Neural progenitor cell (in vitro differentiated cells): ENCODE results near the gene ADARB2. TPM values are rescaled to one million over a fixed set of nuclear protein-coding genes. Genes with fewer than 3 reads are reported as not detected.
"Not testable (repeated sequence)": the region's sequence is repeated elsewhere in the genome, so short reads cannot be mapped to it uniquely, and the experiment has no call there.

Experiments used
- DNase-seq: peaks from one replicate; pipeline ENCODE4 v3.0.0-alpha.2; 2016; ENCODE audit warnings: low spot score
- H2AFZ ChIP-seq: fragments of 200-600 bp; sonication (generic); replicated peaks from 2 replicates; pipeline ENCODE4 v1.6.1; 2016; ENCODE audit warnings: antibody characterized with exemption
- H3F3A ChIP-seq: fragments of 200-600 bp; sonication (generic); 2 replicates; pipeline ENCODE4 v1.6.1; 2016; ENCODE audit warnings: antibody characterized with exemption, low read depth
- H3K27ac ChIP-seq: fragments of 200-600 bp; sonication (generic); 2 replicates; pipeline ENCODE4 v1.5.1; 2016; ENCODE audit warnings: mild to moderate bottlenecking
- H3K27me3 ChIP-seq: fragments of 200-600 bp; sonication (generic); 2 replicates; pipeline ENCODE4 v1.6.1; 2016; ENCODE audit warnings: mild to moderate bottlenecking, moderate library complexity
- H3K36me3 ChIP-seq: fragments of 200-600 bp; sonication (generic); 2 replicates; pipeline ENCODE4 v1.5.1; 2016
- H3K4me1 ChIP-seq: fragments of 200-600 bp; sonication (generic); 2 replicates; pipeline ENCODE4 v1.6.1; 2016; ENCODE audit warnings: mixed run types
- H3K4me2 ChIP-seq: fragments of 200-600 bp; sonication (generic); 2 replicates; pipeline ENCODE4 v1.6.1; 2016
- H3K4me3 ChIP-seq: fragments of 200-600 bp; sonication (generic); 2 replicates; pipeline ENCODE4 v1.5.1; 2016
- H3K79me2 ChIP-seq: fragments of 200-600 bp; sonication (generic); 2 replicates; pipeline ENCODE4 v1.6.1; 2016; ENCODE audit warnings: low read depth
- H3K9ac ChIP-seq: fragments of 200-600 bp; sonication (generic); 2 replicates; pipeline ENCODE4 v1.6.1; 2016
- H3K9me3 ChIP-seq: fragments of 200-600 bp; sonication (generic); 2 replicates; pipeline ENCODE4 v1.5.1; 2016; ENCODE audit warnings: low read depth
- H4K20me1 ChIP-seq: fragments of 200-600 bp; sonication (generic); 2 replicates; pipeline ENCODE4 v1.6.1; 2016; ENCODE audit warnings: low read depth
- H3K27ac Mint-ChIP-seq: 3 replicates; pipeline ENCODE4 v1.8.0; 2021; ENCODE audit warnings: mixed read lengths
- H3K27me3 Mint-ChIP-seq: 2 replicates; pipeline ENCODE4 v1.8.0; 2022; ENCODE audit warnings: low read depth, mild to moderate bottlenecking, inconsistent platforms, moderate library complexity, mixed read lengths; ENCODE audit not compliant: insufficient read depth
- H3K36me3 Mint-ChIP-seq: 3 replicates; pipeline ENCODE4 v1.8.0; 2021; ENCODE audit warnings: mixed read lengths
- H3K4me1 Mint-ChIP-seq: 3 replicates; pipeline ENCODE4 v1.8.0; 2021; ENCODE audit warnings: mixed read lengths
- H3K4me3 Mint-ChIP-seq: 3 replicates; pipeline ENCODE4 v1.8.0; 2021; ENCODE audit warnings: mild to moderate bottlenecking, moderate library complexity, mixed read lengths
- H3K9me3 Mint-ChIP-seq: 3 replicates; pipeline ENCODE4 v1.8.0; 2020; ENCODE audit warnings: mixed read lengths
- CTCF ChIP-seq: fragments of 200-600 bp; sonication (generic); IDR thresholded peaks from 2 replicates; pipeline ENCODE4 v1.5.1; 2017; ENCODE audit warnings: antibody characterized with exemption, mild to moderate bottlenecking
- EZH2 ChIP-seq: fragments of 200-600 bp; sonication (generic); IDR thresholded peaks from 2 replicates; pipeline ENCODE4 v1.6.1; 2017; ENCODE audit warnings: antibody characterized with exemption, mild to moderate bottlenecking, moderate library complexity
- EZH2phosphoT487 ChIP-seq: fragments of 200-600 bp; sonication (generic); IDR thresholded peaks from 2 replicates; pipeline ENCODE4 v1.6.1; 2017; ENCODE audit warnings: antibody characterized with exemption
- total RNA-seq: library from RNA; depleted of rRNA; stranded (reverse); fragments of >200 nt; gene quantifications from 2 replicates; pipeline ENCODE4 v1.2.3, GENCODE V29; 2015; ENCODE audit warnings: low replicate concordance

ADARB2 gene
- total RNA-seq, 1 donor from 2014 or later: not detected

GRCh38 chr10:1432161-1432560 is 305.2 kb downstream of the ADARB2 start:
- Mint-ChIP-seq H3K27ac (no peak overlapping the region), H3K27me3 (no peaks in the 10 kb centered on the region)
- no peak overlapping the region for H3K4me2 ChIP-seq

GRCh38 chr10:1431229-1431628 is 306.1 kb downstream of the ADARB2 start:
- H3K36me3 ChIP-seq: no peaks in the 10 kb centered on the region
- no peak overlapping the region for H3K27ac ChIP-seq
- Mint-ChIP-seq H3K36me3 (no peaks in the 10 kb centered on the region), H3K27ac (no peak overlapping the region), H3K4me3 (no peak overlapping the region), H3K9me3 (peaks cover 13% of the 10 kb centered on the region), H3K4me1 (peaks cover 26% of the 10 kb centered on the region), H3K27me3 (no peaks in the 10 kb centered on the region)
- H3K27me3 ChIP-seq: no peaks in the 10 kb centered on the region
- no peak for DNase-seq
- no peak overlapping the region for H3K4me2 ChIP-seq
- H3K9me3 ChIP-seq: no peaks in the 10 kb centered on the region
- no peak overlapping the region for H3K9ac ChIP-seq
- TF ChIP-seq EZH2phosphoT487 (no peak), EZH2 (no peak), CTCF (no peak)
- no peaks in the 10 kb centered on the region for H3K79me2 ChIP-seq
- H4K20me1 ChIP-seq: no peaks in the 10 kb centered on the region
- H3K4me3 ChIP-seq: no peak overlapping the region
- H2AFZ ChIP-seq: no peak overlapping the region
- peaks cover 13% of the 10 kb centered on the region for H3K4me1 ChIP-seq
- peaks cover 10% of the 10 kb centered on the region for H3F3A ChIP-seq

More at GRCh38 chr10:1432161-1432560, 305.2 kb downstream of the ADARB2 start:
- Histone ChIP-seq H3K4me3 (no peak overlapping the region), H3K36me3 (no peaks in the 10 kb centered on the region), H3K27me3 (no peaks in the 10 kb centered on the region), H3K79me2 (no peaks in the 10 kb centered on the region), H3K27ac (no peak overlapping the region), H3K4me1 (peaks cover 13% of the 10 kb centered on the region), H2AFZ (no peak overlapping the region), H3F3A (peaks cover 10% of the 10 kb centered on the region), H4K20me1 (no peaks in the 10 kb centered on the region), H3K9ac (no peak overlapping the region), H3K9me3 (no peaks in the 10 kb centered on the region)
- peaks cover 26% of the 10 kb centered on the region for H3K4me1 Mint-ChIP-seq
- no peaks in the 10 kb centered on the region for H3K36me3 Mint-ChIP-seq
- no peak overlapping the region for H3K4me3 Mint-ChIP-seq
- TF ChIP-seq EZH2phosphoT487: no peak
- TF ChIP-seq EZH2: no peak
- TF ChIP-seq CTCF: no peak
- no peak for DNase-seq
- H3K9me3 Mint-ChIP-seq: peaks cover 13% of the 10 kb centered on the region

GRCh38 chr10:1427521-1428186 is 309.7 kb downstream of the ADARB2 start:
- H3K4me3 Mint-ChIP-seq, H3K27ac ChIP-seq, H3K9ac ChIP-seq, H3K27me3 Mint-ChIP-seq, H3K4me3 ChIP-seq, H2AFZ ChIP-seq, H4K20me1 ChIP-seq, H3K27ac Mint-ChIP-seq, DNase-seq, H3K4me2 ChIP-seq, H3K4me1 ChIP-seq, H3K27me3 ChIP-seq, H3K79me2 ChIP-seq, H3K4me1 Mint-ChIP-seq, H3K36me3 Mint-ChIP-seq, H3F3A ChIP-seq, H3K36me3 ChIP-seq, H3K9me3 ChIP-seq: not testable (repeated sequence)
- peaks cover 13% of the 10 kb centered on the region for H3K9me3 Mint-ChIP-seq

GRCh38 chr10:1426786-1427185 is 310.5 kb downstream of the ADARB2 start:
- no peak overlapping the region for H3K9ac ChIP-seq
- no peak overlapping the region for H3K27ac ChIP-seq
- no peak for TF ChIP-seq EZH2phosphoT487
- no peak for TF ChIP-seq CTCF
- TF ChIP-seq EZH2: no peak
- H3K27me3 ChIP-seq: no peaks in the 10 kb centered on the region
- Mint-ChIP-seq H3K36me3 (no peaks in the 10 kb centered on the region), H3K27me3 (peaks cover 5% of the 10 kb centered on the region), H3K4me1 (peaks cover 4% of the 10 kb centered on the region), H3K4me3 (no peak overlapping the region), H3K9me3 (peaks cover 13% of the 10 kb centered on the region), H3K27ac (no peak overlapping the region)
- no peak overlapping the region for H3K4me2 ChIP-seq
- no peak overlapping the region for H3K4me3 ChIP-seq
- H3K79me2 ChIP-seq: no peaks in the 10 kb centered on the region
- H3K36me3 ChIP-seq: no peaks in the 10 kb centered on the region
- H3K9me3 ChIP-seq: no peaks in the 10 kb centered on the region
- H3K4me1 ChIP-seq: no peaks in the 10 kb centered on the region
- no peaks in the 10 kb centered on the region for H4K20me1 ChIP-seq
- H3F3A ChIP-seq: no peaks in the 10 kb centered on the region
- no peak overlapping the region for H2AFZ ChIP-seq
- DNase-seq: no peak
